Left cardiac atrium (tissue), 4 donors: ENCODE data around the gene GPR157. TPM values are rescaled to one million over a fixed set of nuclear protein-coding genes. Genes with fewer than 3 reads are reported as not detected.
A peak's percentile ranks its signal among the peaks of the same experiment; 100 is the strongest.
"Not testable (repeated sequence)": the region's sequence is repeated elsewhere in the genome, so short reads cannot be mapped to it uniquely, and the experiment has no call there.

Source experiments
- ATAC-seq, 2 donors: fragments of 200-7000 bp; cut with Tn5 transposase; one replicate each; pipeline ENCODE4 v1.9.1; 2020; ENCODE audit warnings: mild to moderate bottlenecking in 2 of 2, moderate library complexity in 2 of 2
- DNase-seq: peaks from one replicate; pipeline ENCODE4 v3.0.0-alpha.2; 2020
- intact Hi-C, 2 donors: fragments of 100-400 bp; cut with DNase I; formaldehyde crosslinking; loops; one replicate each; pipeline versions ENCODE4 v1.14.1 to v1.15.1; 2022 to 2023
- total RNA-seq, 2 donors: library from RNA; stranded (reverse); fragmentation: NEBNext Ultra II Directional; extraction: Animal tissue kit (Norgen Biotek cat#: 25700); gene quantifications; one replicate each; pipeline ENCODE4 v1.2.1, GENCODE V29; 2021
- donor health status: DM: no; HTN: yes; CAD: no.
- donor health status: DM: no; HTN: yes; CAD: no; lungs with severe emphysema.
- donor health status: DM: yes; HTN: yes; CAD: no.
- donor health status: Dilated cardiomyopathy.

Gene GPR157
- total RNA-seq, 2 donors from 2014 or later = 18.8 to 40.6 TPM

DNA sequence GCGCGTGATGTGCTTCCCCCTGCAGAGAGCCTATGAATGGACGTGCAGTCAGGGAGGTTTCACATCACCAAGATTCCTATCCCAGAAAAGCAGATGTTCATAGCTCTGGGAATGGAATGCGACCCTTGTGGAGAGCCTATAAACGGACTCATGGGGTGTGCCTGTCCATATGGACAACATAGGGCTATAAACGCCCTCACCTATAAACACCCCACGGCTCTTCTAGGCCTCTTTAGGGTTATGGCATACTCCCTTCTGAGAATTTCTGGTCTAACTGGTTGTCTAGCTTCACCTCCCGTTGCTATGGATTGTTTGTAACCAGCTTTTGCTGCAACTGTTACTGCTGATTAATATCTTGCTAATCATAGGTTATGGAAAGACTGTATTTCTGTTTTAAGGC lies 4.5 kb downstream of the GPR157 start:
- ATAC-seq, DNase-seq, intact Hi-C loops: not testable (repeated sequence)

GRCh38 chr1:9123665-9124064 lies 5.2 kb downstream of the GPR157 start:
- DNase-seq, ATAC-seq, intact Hi-C loops: not testable (repeated sequence)

GRCh38 chr1:9121496-9122409 lies 7.1 kb downstream of the GPR157 start:
- ATAC-seq (peak; percentile 22 to 48), DNase-seq (no peak)
- intact Hi-C loops = no loop called here

DNA sequence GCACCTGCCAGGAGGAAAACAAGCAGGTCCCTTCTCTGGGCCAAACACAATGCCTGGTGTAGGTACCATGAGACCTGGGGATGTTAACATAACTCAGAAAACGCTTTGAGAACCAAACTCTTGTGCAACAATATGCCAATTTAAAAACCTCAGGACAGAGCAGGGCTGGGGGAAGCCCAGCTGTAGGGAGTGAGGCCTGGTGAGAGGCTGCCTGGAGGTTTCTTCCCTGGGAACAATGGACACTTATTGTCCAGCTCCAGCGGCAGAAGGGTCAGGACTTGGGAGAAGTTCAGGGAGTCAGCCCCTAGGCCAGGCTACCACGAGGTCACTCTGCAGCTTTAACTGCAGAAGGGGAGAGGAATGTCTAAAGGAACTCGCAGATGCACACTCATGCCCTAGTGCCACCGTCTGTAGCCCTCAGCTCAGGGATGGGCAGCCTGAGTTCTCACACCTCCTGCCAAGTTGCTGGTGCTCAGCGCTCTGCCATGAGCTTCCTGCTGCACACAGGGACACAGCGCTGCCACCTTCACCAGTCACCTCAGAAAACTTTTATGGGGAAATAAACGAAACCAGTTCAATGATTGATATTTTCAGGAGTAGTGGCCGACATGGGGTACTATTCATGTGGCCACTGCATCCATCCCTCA lies 8.5 kb downstream of the GPR157 start:
- DNase-seq (no peak), ATAC-seq (peak; percentile 35 to 39)
- intact Hi-C loops = no loop called here

GRCh38 chr1:9119745-9120144 lies 9.2 kb downstream of the GPR157 start:
- DNase-seq = no peak
- ATAC-seq = peak; percentile 36 to 48
- intact Hi-C loops = no loop called here

DNA sequence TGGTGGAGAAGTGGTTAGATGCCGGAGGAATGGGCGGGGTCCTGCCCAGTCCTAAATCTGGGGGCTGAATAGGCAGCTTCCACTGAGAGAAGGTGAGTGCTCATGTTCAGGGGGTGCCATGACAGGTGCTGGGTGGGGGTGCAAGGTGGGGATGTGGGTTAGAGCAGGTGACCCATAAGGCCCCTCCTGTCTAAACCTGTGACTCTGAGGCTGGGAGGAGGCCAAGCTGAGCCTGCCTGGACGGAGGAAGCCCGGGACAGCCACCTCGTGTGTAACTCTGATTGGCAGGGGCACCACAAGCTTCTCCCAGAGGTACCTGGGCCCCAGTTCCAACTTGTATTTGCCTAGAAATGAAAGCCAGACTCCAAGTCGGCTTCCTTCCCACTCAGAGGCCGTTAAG lies 10.7 kb downstream of the GPR157 start:
- intact Hi-C loops = no loop called here
- DNase-seq (peak; percentile 14), ATAC-seq (no peak)

GRCh38 chr1:9115351-9116205 lies 13.3 kb downstream of the GPR157 start:
- ATAC-seq = no peak
- intact Hi-C loops = no loop called here
- peak; percentile 1 for DNase-seq

DNA sequence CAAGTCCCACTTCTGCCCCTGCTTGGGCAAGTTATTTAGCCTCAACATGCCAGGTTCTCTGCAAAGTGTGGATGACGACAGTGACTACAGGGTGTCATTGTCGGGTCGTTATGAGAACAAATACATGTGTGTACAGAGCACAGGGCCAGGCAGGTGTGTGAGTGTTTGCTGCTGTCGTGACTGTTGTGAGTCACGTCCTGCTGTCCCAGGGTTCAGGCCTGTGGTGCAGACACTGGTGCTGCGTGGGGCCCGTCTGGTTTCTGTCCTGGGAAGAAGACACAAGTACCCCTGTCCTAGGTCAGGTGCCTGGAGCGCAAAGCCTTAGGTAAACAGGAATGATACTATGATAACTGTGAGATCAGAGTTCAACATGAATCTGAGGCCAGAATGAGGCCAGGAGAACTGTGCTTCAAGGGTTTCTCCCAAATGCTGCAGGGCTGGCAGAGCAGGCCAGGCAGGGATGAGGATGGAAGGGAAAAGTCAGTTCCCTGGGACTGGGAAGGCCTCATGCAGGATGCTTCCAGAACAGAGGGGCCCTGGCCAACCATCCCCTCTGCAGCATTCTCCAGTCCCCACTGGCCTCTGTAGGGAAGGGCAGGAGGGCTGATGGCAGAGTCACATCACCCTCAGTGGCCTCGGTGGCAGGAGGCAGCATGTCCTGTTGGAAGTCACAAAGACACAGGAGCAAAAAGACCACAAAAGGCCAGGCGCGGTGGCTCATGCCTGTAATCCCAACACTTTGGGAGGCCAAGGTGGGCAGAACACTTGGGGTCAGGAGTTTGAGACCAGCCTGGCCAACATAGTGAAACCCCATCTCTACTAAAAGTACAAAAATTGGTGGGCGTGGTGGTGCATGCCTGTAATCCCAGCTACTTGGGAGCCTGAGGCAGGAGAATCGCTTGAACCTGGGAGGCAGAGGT lies 15.7 kb downstream of the GPR157 start:
- DNase-seq (peak; percentile 17), ATAC-seq (no peak)
- intact Hi-C loops = no loop called here

DNA sequence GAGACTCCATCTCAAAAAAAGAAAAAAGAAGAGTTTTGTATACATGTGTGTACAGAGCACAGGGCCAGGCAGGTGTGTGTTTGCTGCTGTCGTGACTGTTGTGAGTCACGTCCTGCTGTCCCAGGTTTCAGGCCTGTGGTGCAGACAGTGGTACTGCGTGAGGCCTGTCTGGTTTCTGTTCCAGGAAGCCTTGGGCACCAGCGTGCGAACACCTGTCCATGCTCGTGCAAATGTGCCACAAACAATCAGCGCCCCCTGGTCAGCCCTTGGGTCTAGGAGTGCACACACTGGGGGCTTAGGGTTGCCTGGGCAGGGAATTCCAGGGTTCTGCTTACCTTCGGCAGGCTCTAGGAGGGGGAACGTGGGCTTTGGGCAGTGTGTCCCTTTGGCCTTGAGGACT lies 16.9 kb downstream of the GPR157 start:
- ATAC-seq (no peak), DNase-seq (no peak)
- intact Hi-C loops = loop anchor here in 1 of 2 donors (2.0 kb wide), 1 partner anchor 85 kb away; no protein-coding TSS in a partner anchor

DNA sequence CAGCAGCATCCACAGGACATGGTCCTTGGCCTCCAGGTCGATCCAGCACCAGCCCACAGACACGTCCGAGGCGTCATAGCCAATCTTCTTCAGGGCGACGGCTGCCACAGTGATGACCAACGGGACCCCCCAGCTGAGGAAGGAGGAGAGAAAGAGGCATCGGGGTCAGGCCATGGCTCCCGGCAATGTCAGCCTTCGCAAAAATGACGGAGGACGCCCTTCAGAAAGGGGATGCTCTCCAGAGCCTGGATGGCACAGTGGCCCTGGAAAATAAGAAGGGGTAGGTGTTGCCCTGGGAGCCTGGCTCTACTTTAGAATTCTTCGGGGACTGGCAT lies 17.6 kb downstream of the GPR157 start:
- DNase-seq = no peak
- ATAC-seq = no peak
- intact Hi-C loops = loop anchor here in 1 of 2 donors (2.0 kb wide), 1 partner anchor 85 kb away; no protein-coding TSS in a partner anchor

DNA sequence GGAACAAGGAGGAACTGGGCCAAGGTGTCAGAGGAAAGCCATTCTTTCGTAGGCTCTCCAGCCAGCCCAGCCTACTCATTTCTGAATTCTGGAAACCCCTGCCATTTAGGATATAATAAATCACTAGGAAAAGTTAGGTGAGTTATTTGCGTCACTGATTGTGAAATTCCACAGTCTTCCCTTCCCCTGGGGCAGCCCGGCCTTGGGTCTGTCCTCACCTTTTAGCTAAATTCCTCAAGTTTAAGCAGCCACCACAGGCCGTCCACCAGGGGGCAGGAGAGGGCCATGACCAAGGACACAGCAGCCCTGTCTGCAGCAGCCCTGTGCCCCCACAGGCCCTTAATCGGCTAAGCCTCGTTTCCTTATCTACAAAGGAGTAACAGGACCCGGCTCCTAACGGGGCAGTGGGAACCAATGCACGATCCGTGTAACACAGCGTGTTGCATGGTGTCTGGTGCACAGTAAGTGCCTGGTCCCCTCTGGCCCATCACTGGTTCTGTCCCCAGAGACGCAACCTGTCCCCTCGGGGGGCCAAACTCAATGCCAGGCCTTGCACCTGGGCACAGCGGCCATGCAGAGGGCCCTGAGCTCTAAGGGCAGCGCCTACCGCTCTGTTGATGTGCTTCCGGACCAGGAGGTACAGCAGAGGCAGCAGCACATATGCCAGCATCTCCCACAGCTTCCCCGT lies 18.1 kb downstream of the GPR157 start:
- intact Hi-C loops = loop anchor here in 1 of 2 donors (2.0 kb wide), 1 partner anchor 86 kb away; no protein-coding TSS in a partner anchor
- DNase-seq (peak; percentile 90), ATAC-seq (peak; percentile 87 to 93)

- ATAC-seq = no peak
- DNase-seq = peak; percentile 5
- intact Hi-C loops = loop anchor here in 1 of 2 donors (10.0 kb wide), 1 partner anchor 87 kb away; no protein-coding TSS in a partner anchor
These were observed 20.7 kb downstream of the GPR157 start for GRCh38 chr1:9108056-9108665.

- peak; percentile 0 for DNase-seq
- ATAC-seq = no peak
- intact Hi-C loops = loop anchor here in 1 of 2 donors (10.0 kb wide), 1 partner anchor 88 kb away; no protein-coding TSS in a partner anchor
These were observed 21.8 kb downstream of the GPR157 start for GRCh38 chr1:9107136-9107535.

DNA sequence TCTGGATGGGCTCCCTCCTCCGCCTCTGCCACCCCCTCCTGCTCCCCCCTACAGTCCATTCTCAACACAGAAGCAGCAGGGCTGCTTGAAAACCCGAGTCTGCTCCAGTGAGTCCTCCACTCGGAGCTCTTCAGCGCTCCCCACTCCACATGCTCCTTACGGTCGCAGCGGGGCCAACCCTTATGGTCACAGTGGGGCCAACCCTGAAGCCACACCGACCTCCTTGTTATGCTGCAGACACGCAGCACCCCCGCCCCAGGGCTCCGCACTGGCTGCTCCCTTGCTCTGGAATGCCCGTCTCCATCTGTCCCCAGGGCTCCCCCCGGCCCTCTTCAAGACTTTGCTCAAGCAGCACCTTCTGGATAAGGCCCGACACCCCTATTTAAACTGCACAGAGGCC lies 22.6 kb downstream of the GPR157 start:
- DNase-seq (peak; percentile 19), ATAC-seq (no peak)
- intact Hi-C loops = loop anchor here in 1 of 2 donors (10.0 kb wide), 1 partner anchor 89 kb away; no protein-coding TSS in a partner anchor

DNA sequence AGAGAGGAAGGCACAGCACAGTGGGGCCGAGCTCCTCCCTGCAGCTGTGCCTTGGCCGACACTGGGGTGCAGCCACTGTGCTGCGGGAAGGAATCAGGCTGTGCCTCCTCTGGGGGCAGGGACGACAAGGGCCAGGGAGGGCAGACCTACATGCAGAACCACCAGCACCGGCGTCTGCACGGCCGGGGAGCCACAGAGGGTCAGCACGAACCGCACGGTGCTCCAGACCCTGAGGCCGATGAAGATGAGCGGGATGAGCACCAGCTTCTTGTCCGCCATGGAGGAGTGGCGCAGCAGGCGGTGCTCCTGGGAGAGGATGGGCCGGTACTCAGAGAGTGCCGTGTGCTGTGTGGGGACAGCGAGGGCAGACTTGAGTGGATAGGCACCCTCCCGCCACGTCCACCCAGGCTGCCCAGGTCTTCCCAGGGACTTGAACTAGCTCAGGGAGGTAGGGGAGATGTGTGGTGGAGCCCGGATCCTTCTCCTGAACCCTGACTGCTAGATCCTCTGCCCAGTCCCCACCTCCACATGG lies 23.5 kb downstream of the GPR157 start:
- no peak for ATAC-seq
- intact Hi-C loops = loop anchor here in 1 of 2 donors (10.0 kb wide), 1 partner anchor 89 kb away; no protein-coding TSS in a partner anchor
- DNase-seq = no peak

DNA sequence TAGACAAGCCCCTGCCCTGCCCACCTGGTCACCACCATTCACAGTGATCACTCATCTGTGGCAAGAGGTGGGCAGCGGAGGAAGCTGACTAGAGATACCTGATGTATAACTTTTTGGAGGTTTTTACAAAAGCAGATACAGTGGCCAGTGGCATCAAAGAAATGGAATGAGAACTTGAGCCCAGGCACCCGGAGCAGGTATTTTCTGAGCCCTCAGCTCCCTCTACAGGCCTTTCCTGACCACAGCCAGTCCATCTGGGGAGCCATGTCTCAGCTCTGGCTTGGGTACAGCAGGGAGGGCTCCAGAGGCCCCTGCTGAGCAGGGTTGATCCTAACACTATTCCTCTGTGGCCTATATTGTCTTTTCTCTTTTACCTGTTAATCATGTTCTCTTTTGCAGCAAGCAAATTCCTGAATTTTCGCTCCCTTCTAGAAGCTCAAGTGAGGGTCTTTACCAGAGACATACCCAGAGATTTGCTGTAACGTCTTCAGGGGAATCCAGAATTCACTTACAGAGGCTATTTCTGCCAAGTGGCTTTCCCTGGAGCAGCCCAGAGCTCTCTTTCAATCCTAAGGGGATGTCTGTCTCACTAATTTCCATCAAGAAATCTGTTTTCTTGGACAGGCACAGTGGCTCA lies 27.3 kb downstream of the GPR157 start:
- intact Hi-C loops = loop anchor here (5.0 to 10.0 kb wide), 2 partner anchors 93 to 94 kb away; no protein-coding TSS in a partner anchor

More for the DNA sequence above, 27.3 kb downstream of the GPR157 start:
- DNase-seq (no peak), ATAC-seq (peak; percentile 66 to 68)
